K562 (cell line): ENCODE measurements around the gene EPN3.

Experiments used
- ATF3 ChIP-seq, 2 experiments: fragments of 450-650 bp in 1 of 2; sonication (generic) in 1 of 2; formaldehyde crosslinking in 1 of 2; IDR thresholded peaks in 1 of 2; conservative IDR thresholded peaks in 1 of 2; 2 replicates each; pipeline versions ENCODE4 v1.6.1 to v1.8.1; 2016 to 2023; ENCODE audit warnings: mild to moderate bottlenecking in 2 of 2, moderate library complexity in 2 of 2, inconsistent platforms in 1 of 2, missing genetic modification reagents in 1 of 2
- ELF1 ChIP-seq: fragments of 200-800 bp; sonication (Bioruptor generic); IDR thresholded peaks from 2 replicates; pipeline ENCODE4 v1.6.1; 2016; ENCODE audit warnings: missing genetic modification characterization, missing compliant biosample characterization
- EP300 ChIP-seq: IDR thresholded peaks from 2 replicates; pipeline ENCODE4 v1.6.1; 2012; ENCODE audit warnings: low read length, improper control_type of control experiment
- ETS1 ChIP-seq: conservative IDR thresholded peaks from 2 replicates; pipeline ENCODE4 v1.6.1; 2011; ENCODE audit warnings: low read depth, mild to moderate bottlenecking, low read length; ENCODE audit not compliant: control insufficient read depth
- EZH2 ChIP-seq: IDR thresholded peaks from 2 replicates; pipeline ENCODE4 v1.6.1; 2012; ENCODE audit warnings: low read depth, mild to moderate bottlenecking, inconsistent platforms, low read length, borderline replicate concordance
- HIVEP1 ChIP-seq: fragments of 250-450 bp; sonication (Bioruptor Pico); IDR thresholded peaks from 2 replicates; pipeline ENCODE4 v1.4.0; 2020; ENCODE audit warnings: mild to moderate bottlenecking
- SMARCC2 ChIP-seq: fragments of 450-650 bp; IDR thresholded peaks from 2 replicates; pipeline ENCODE4 v1.6.1; 2017; ENCODE audit warnings: antibody characterized with exemption, moderate library complexity, mild to moderate bottlenecking, low read depth
- TAF1 ChIP-seq: IDR thresholded peaks from 2 replicates; pipeline ENCODE4 v1.6.1; 2011; ENCODE audit warnings: mild to moderate bottlenecking, low read length, moderate library complexity; ENCODE audit not compliant: insufficient read depth, control insufficient read depth, severe bottlenecking; ENCODE audit errors: extremely low read depth
- TBL1XR1 ChIP-seq, 2 experiments: IDR thresholded peaks; 2 replicates each; pipeline ENCODE4 v1.6.1; 2012; ENCODE audit warnings: improper control_type of control experiment in 2 of 2, low read length in 2 of 2, mild to moderate bottlenecking in 1 of 2
- USF2 ChIP-seq: sonication (generic); formaldehyde crosslinking; IDR thresholded peaks from 2 replicates; pipeline ENCODE4 v1.5.0; 2020; ENCODE audit warnings: missing genetic modification reagents
- XRCC5 ChIP-seq: fragments of 200-400 bp; formaldehyde crosslinking; IDR thresholded peaks from 2 replicates; pipeline ENCODE4 v1.6.1; 2017; ENCODE audit warnings: low read depth, mild to moderate bottlenecking, low read length
- ZNF274 ChIP-seq: IDR thresholded peaks from 2 replicates; pipeline ENCODE4 v1.6.1; 2011; ENCODE audit warnings: low read depth, mild to moderate bottlenecking, low read length, moderate library complexity, borderline replicate concordance
- ZNF766 ChIP-seq: fragments of 200-800 bp; sonication (Bioruptor generic); conservative IDR thresholded peaks from 2 replicates; pipeline ENCODE4 v1.6.1; 2016; ENCODE audit warnings: missing genetic modification characterization, missing compliant biosample characterization

GRCh38 chr17:50589095-50589705 is 56.7 kb downstream of the EPN3 start:
- TF ChIP-seq EP300 (no peak), ETS1 (no peak), EZH2 (no peak), ZNF274 (no peak), USF2 (no peak), XRCC5 (no peak), TAF1 (no peak), HIVEP1 (CRISPR knock-in tag) (no peak), ZNF766 (no peak), ELF1 (tag) (no peak), ATF3 (IDR thresholded peaks at IDR 0.05) (no peak), ATF3 (CRISPR knock-in tag; conservative IDR thresholded peaks at IDR 0.05) (no peak), SMARCC2 (no peak), TBL1XR1 (IDR thresholded peaks at IDR 0.05; ENCODE audit: low read length in 2 of 2) (no peak)
